Gastroesophageal sphincter (tissue), 4 donors: ENCODE measurements around the gene ADCY2. TPM values are rescaled to one million over a fixed set of nuclear protein-coding genes. Genes with fewer than 3 reads are reported as not detected.

ENCODE experiments used
- ATAC-seq: fragments of 150-250 bp; one replicate; pipeline ENCODE4 v1.9.1; 2016; ENCODE audit warnings: mild to moderate bottlenecking, moderate library complexity
- H3K27ac ChIP-seq, 4 donors: fragments of 200-600 bp; sonication (generic) in 3 of 4; 1 replicate in 3 of 4; 2 replicates in 1 of 4; pipeline ENCODE4 v1.5.1; 2016 to 2019
- H3K27me3 ChIP-seq: fragments of 200-600 bp; sonication (generic); one replicate; pipeline ENCODE4 v1.5.1; 2019
- H3K36me3 ChIP-seq, 2 donors: fragments of 200-600 bp; sonication (generic); one replicate each; pipeline ENCODE4 v1.5.1; 2019; ENCODE audit warnings: control low read depth in 1 of 2
- H3K4me1 ChIP-seq, 3 donors: fragments of 200-600 bp; sonication (generic); 1 replicate in 2 of 3; 2 replicates in 1 of 3; pipeline ENCODE4 v1.5.1; 2016 to 2019; ENCODE audit warnings: control low read depth in 2 of 3
- H3K4me3 ChIP-seq, 2 donors: fragments of 200-600 bp; sonication (generic); one replicate each; pipeline ENCODE4 v1.5.1; 2019; ENCODE audit warnings: mild to moderate bottlenecking in 1 of 2, moderate library complexity in 1 of 2
- H3K9me3 ChIP-seq, 3 donors: fragments of 200-600 bp; sonication (generic); one replicate each; pipeline ENCODE4 v1.5.1; 2017 to 2019; ENCODE audit warnings: control low read depth in 2 of 3
- EP300 ChIP-seq: sonication (generic); formaldehyde crosslinking; IDR thresholded peaks from one replicate; pipeline ENCODE4 v1.6.1; 2017; ENCODE audit warnings: antibody characterized with exemption, mild to moderate bottlenecking
- POLR2A ChIP-seq, 2 donors: fragments of 450-650 bp; IDR thresholded peaks; one replicate each; pipeline ENCODE4 v1.6.1; 2017; ENCODE audit warnings: antibody characterized with exemption in 2 of 2, mild to moderate bottlenecking in 2 of 2, moderate library complexity in 1 of 2
- POLR2AphosphoS5 ChIP-seq: sonication (generic); formaldehyde crosslinking; IDR thresholded peaks from one replicate; pipeline ENCODE4 v1.6.1; 2017; ENCODE audit warnings: antibody characterized with exemption
- WGBS, 2 donors: methylation state at CpG; one replicate each; pipeline ENCODE4 v1.1.5; 2018; ENCODE audit warnings: low coverage in 1 of 2; 5-methylcytosine and 5-hydroxymethylcytosine counted together
- total RNA-seq, 4 donors: library from RNA; depleted of rRNA; stranded (reverse); fragments of >200 nt; gene quantifications; one replicate each; pipeline ENCODE4 v1.1.0, GENCODE V29; 2016
- TF ChIP-seq, protein P1 (sequence below), 4 experiments: fragments of 200-600 bp in 2 of 4; fragments of 450-650 bp in 2 of 4; sonication (generic) in 1 of 4; IDR thresholded peaks; one replicate each; pipeline ENCODE4 v1.5.1; 2017 to 2019; ENCODE audit warnings: antibody characterized with exemption in 4 of 4, mild to moderate bottlenecking in 2 of 4, moderate library complexity in 2 of 4

ADCY2 gene
- total RNA-seq, 4 donors from 2014 or later, result 5.8 to 15.9 (median 8.9) TPM

DNA sequence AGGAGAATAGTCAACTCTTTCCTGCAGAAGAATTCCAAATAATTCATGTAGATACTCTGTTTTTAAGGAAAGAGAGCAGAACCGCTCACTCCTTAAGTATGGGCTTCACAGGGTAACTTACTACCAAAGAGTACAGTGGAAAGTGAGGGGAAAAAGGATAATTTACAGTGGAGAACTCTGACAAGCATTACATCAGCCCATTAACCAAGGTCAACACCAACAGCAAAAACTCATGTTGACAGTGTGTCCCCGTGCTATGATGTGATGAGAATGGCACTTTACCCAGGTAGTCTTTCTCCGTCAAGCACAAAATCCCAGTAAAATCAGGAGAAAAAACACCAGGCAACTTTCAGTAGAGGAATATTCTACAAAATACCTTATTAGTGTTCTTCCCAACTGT lies 104.3 kb downstream of the ADCY2 start:
- no peak overlapping the region for H3K4me3 ChIP-seq
- H3K27me3 ChIP-seq, result no peaks in the 10 kb centered on the region
- TF ChIP-seq EP300, result no peak
- TF ChIP-seq, protein P1, sequence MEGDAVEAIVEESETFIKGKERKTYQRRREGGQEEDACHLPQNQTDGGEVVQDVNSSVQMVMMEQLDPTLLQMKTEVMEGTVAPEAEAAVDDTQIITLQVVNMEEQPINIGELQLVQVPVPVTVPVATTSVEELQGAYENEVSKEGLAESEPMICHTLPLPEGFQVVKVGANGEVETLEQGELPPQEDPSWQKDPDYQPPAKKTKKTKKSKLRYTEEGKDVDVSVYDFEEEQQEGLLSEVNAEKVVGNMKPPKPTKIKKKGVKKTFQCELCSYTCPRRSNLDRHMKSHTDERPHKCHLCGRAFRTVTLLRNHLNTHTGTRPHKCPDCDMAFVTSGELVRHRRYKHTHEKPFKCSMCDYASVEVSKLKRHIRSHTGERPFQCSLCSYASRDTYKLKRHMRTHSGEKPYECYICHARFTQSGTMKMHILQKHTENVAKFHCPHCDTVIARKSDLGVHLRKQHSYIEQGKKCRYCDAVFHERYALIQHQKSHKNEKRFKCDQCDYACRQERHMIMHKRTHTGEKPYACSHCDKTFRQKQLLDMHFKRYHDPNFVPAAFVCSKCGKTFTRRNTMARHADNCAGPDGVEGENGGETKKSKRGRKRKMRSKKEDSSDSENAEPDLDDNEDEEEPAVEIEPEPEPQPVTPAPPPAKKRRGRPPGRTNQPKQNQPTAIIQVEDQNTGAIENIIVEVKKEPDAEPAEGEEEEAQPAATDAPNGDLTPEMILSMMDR (IDR thresholded peaks at IDR 0.05), result no peak
- no peak for TF ChIP-seq POLR2AphosphoS5
- no peak for TF ChIP-seq POLR2A (IDR thresholded peaks at IDR 0.05)
- H3K27ac ChIP-seq, result no peak overlapping the region
- peaks cover 0 to 11% (median 0%) of the 10 kb centered on the region in 3 donors for H3K4me1 ChIP-seq
- no peaks in the 10 kb centered on the region for H3K36me3 ChIP-seq
- no peak for ATAC-seq
- H3K9me3 ChIP-seq, result no peaks in the 10 kb centered on the region
- WGBS, 2 donors, result 87 to 100% methylated on average over 3 of the region's 3 CpGs

DNA sequence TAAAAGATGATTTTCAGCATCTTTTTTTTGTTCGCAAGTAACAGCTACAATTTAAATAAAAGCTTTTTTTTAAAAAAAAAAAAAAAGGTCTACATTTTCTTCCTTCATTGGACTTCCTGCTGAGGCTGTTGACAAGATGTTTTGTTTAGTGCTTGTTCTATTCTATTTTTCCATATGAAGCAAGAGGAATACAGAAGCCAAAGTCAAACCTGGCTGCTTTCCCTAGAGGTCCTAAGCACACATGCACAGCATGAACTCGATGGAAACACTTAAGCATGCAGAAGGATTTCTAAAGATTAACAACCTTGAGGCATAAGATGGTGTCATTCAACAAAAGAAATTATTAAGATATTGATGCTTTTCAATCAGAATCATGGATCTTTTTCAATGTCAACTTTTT lies 105.1 kb downstream of the ADCY2 start:
- peaks cover 0 to 3% (median 0%) of the 10 kb centered on the region in 3 donors for H3K4me1 ChIP-seq
- H3K36me3 ChIP-seq, result no peaks in the 10 kb centered on the region
- H3K4me3 ChIP-seq, result no peak overlapping the region
- 65 to 69% methylated on average over 2 of the region's 2 CpGs for WGBS, 2 donors
- no peak overlapping the region for H3K27ac ChIP-seq
- no peaks in the 10 kb centered on the region for H3K27me3 ChIP-seq
- H3K9me3 ChIP-seq, result no peaks in the 10 kb centered on the region
- no peak for TF ChIP-seq EP300
- TF ChIP-seq, protein P1 (IDR thresholded peaks at IDR 0.05), result no peak
- TF ChIP-seq POLR2AphosphoS5, result no peak
- TF ChIP-seq POLR2A (IDR thresholded peaks at IDR 0.05), result no peak
- no peak for ATAC-seq

DNA sequence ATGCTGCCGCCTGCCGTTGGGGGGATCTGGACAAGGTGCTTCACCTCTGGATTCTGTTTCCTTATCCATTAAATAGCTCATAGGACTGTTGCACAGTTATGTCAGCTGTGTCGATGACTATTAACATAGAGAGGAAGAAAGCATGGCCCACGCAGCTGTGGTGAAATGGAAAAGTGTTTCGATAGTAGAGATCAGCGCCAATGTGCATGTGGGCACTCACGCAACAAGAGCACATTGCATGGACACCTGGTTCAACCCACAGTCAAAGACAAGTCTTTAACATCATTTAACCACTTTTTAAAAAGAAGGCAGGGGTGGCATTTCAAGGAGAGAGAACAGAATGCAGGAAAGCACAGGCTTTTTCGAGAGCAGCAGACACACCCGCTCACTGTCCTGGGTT lies 107.6 kb downstream of the ADCY2 start:
- TF ChIP-seq EP300 (no peak), POLR2A (IDR thresholded peaks at IDR 0.05) (no peak), POLR2AphosphoS5 (no peak)
- TF ChIP-seq, protein P1 (IDR thresholded peaks at IDR 0.05), result no peak
- H3K4me1 ChIP-seq, result no peaks in the 10 kb centered on the region
- no peaks in the 10 kb centered on the region for H3K9me3 ChIP-seq
- 88 to 90% methylated on average over 5 to 6 of the region's 9 CpGs for WGBS, 2 donors
- H3K27me3 ChIP-seq, result no peaks in the 10 kb centered on the region
- no peak overlapping the region for H3K4me3 ChIP-seq
- no peak overlapping the region for H3K27ac ChIP-seq
- no peak for ATAC-seq
- H3K36me3 ChIP-seq, result no peaks in the 10 kb centered on the region

DNA sequence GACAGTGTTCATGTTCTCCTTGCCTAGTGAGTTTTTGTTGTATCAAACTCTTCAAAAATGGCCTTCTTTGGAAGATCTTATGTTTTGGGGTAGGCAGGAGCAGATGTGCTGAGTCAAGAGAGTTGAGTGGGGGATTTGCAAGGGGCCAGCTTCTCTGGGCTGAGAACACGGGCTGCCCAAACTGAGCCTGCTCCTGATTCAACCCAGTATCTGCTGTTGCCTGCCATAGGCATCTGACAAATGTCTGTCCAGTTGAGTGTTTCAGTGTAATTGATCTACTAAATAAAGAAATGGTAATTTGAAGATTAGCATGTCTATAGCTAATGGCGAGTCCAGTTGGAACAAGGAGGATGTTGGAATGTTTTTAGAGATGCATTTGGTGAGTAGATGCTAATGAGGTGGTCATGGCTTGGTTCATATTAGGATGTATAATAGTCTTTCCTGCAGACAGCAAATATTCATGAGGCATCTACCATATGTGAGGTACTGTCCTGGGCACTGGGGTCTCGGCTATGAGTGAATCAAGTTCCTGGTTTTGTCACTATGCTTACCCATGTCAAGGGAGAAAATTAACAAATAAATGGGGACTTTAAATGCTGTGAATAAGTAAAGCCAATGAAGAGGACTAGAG lies 119.5 kb downstream of the ADCY2 start:
- no peak for ATAC-seq
- H3K27me3 ChIP-seq, result no peaks in the 10 kb centered on the region
- H3K27ac ChIP-seq, result no peak overlapping the region
- H3K4me1 ChIP-seq, result peaks cover 0 to 10% (median 0%) of the 10 kb centered on the region in 3 donors
- no peaks in the 10 kb centered on the region for H3K9me3 ChIP-seq
- no peaks in the 10 kb centered on the region for H3K36me3 ChIP-seq
- H3K4me3 ChIP-seq, result no peak overlapping the region
- WGBS, 2 donors, result 58 to 84% methylated on average over 2 to 3 of the region's 3 CpGs
- TF ChIP-seq POLR2A (IDR thresholded peaks at IDR 0.05), result no peak
- TF ChIP-seq POLR2AphosphoS5, result no peak
- TF ChIP-seq, protein P1 (IDR thresholded peaks at IDR 0.05), result no peak
- TF ChIP-seq EP300, result no peak

DNA sequence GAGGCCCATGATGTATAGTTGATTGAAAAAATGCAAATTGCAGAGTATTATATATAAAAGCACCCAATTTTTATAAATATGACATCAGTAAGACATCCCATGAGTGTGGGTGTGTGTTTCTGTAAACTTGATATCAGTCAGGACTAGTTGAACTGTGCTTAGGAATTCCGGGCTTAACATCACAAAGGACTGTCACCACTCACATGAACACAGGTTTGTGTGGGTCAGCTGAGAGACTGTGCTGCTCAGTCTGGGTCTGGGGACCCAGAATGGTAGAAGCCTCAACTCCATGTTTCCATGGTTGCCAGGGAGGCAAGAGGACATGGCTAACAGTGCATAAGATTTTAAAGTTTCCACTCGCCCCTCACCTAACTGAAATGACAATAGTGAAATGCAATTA lies 120.3 kb downstream of the ADCY2 start:
- H3K27me3 ChIP-seq, result no peaks in the 10 kb centered on the region
- peaks cover 0 to 10% (median 0%) of the 10 kb centered on the region in 3 donors for H3K4me1 ChIP-seq
- no peak overlapping the region for H3K4me3 ChIP-seq
- no peak for ATAC-seq
- 80 to 100% methylated on average over 1 to 2 of the region's 2 CpGs for WGBS, 2 donors
- no peak for TF ChIP-seq POLR2AphosphoS5
- TF ChIP-seq POLR2A (IDR thresholded peaks at IDR 0.05), result no peak
- TF ChIP-seq, protein P1 (IDR thresholded peaks at IDR 0.05), result no peak
- TF ChIP-seq EP300, result no peak
- no peaks in the 10 kb centered on the region for H3K9me3 ChIP-seq
- peaks cover 0 to 6% of the 10 kb centered on the region in 2 donors for H3K36me3 ChIP-seq
- H3K27ac ChIP-seq, result no peak overlapping the region
